ENCODE data around the gene KDM6A.
"Not testable (repeated sequence)": the region's sequence is repeated elsewhere in the genome, so short reads cannot be mapped to it uniquely, and the experiment has no call there.

The KDM6A gene

DNA sequence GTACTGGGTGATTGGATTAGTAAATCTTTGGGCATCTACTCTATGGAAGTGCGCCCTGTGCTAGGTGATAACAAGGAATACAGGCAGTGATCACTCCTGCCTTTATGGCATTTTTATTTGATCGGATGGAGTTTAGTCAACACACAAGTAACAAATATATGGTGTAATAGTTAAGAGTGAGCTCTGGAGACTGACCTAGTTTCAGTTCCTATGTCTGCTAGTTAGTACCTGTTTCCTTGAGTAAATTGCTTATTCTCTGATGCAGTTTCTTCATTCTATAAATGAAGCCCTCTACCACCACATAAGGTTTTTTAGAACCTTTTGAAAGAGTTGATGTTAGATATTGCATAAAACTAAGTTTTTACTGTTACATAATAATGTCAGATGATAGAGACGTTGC, 134.6 kb downstream of the KDM6A start:
- no peak for DNase-seq (ENCODE audit: low spot score)

DNA sequence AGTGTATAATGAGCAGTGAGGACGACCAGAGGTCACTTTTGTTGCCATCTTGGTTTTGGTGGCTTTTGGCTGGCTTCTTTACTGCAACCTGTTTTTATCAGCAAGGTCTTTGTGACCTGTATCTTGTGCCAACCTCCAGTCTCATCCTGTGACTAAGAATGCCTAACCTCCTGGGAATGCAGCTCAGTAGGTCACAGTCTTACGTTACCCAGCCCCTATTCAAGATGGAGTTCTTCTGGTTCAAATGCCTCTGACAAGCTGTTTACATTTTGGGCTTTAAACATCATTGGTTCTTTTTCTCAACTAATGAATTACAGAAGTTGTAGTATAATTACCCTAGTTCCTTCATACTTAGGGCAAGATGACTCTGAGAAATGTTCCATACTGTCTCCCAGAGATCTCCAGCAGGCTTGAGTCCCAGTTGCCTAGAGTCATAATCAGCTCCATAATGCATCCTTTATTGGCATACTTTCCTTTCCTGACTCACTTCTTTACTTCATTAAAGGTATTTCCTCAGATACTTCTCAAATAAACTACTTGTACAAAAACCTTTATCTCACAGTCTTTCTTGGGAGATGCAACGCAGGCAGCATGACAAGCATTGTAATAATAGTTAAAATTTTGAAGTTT, 136.5 kb downstream of the KDM6A start:
- DNase-seq (ENCODE audit: low spot score), result no peak

GRCh38 chrX:45011131-45011530, 138.1 kb downstream of the KDM6A start:
- DNase-seq (ENCODE audit: low spot score), result no peak

DNA sequence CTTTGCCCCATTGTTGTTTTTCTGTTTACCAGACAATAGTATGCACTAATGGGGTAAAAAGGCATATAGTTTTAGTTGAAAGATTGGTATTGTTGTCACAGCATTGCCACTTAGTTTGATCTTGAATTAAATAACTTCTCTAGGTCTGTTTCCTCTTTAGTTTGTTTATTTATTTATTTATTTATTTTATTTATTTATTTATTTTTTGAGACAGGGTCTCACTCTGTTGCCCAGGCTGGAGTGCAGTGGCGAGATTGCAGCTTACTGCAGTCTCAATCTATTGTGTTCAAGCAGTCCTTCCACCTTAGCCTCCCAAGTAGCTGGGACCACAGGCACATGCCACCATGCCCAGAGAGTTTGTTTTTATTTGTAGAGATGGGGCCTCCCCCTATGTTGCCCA, 138.6 kb downstream of the KDM6A start:
- no peak for DNase-seq (ENCODE audit: low spot score)

DNA sequence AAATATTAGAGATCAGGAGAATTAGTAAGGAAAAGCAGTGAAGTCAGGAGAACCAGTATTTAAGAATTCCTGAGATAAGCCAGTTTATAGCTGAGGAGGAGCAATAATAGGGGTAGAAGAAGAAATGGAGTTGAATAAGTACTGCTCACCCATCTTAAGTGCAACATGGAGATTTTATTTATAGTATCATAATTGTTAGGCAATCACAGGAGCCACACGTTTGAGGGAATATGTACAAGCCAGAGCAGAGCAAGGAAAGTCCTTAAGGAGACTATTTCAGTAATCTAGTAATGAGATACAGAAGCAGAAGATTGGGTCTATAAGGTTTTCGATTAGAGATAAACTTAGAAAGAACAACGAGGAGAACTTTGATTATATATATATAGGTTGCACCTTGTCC, 145.0 kb downstream of the KDM6A start:
- no peak for DNase-seq (ENCODE audit: low spot score)

DNA sequence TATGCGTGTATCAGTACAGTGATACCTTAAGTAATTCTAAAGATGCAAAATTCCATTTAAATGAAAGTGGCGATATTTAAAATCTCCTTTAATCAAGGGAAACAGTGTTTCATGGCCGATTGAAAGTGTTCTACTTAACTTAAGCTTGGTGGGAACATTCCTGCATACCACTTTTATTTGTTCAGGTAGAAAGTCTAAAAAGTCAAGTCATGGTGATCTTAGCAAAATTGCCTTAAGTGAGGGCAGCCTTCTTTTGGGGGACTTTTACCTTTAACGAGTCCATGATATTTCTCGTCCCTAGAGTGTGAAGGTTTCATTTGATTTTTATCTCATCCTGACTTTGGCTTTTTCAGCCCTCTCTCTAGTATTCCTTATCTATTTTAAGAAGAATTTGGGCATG, 149.2 kb downstream of the KDM6A start:
- DNase-seq (ENCODE audit: low spot score), result peak; percentile 51

GRCh38 chrX:45024501-45024900, 151.5 kb downstream of the KDM6A start:
- DNase-seq (ENCODE audit: low spot score), result no peak

GRCh38 chrX:45026036-45026435, 153.0 kb downstream of the KDM6A start:
- no peak for DNase-seq (ENCODE audit: low spot score)

- no peak for DNase-seq (ENCODE audit: low spot score)
Observed at GRCh38 chrX:45031830-45032378, 158.9 kb downstream of the KDM6A start.

GRCh38 chrX:45035071-45035470, 162.1 kb downstream of the KDM6A start:
- no peak for DNase-seq (ENCODE audit: low spot score)

- DNase-seq (ENCODE audit: low spot score), result no peak
Observed at GRCh38 chrX:45036161-45036560, 163.2 kb downstream of the KDM6A start.

DNA sequence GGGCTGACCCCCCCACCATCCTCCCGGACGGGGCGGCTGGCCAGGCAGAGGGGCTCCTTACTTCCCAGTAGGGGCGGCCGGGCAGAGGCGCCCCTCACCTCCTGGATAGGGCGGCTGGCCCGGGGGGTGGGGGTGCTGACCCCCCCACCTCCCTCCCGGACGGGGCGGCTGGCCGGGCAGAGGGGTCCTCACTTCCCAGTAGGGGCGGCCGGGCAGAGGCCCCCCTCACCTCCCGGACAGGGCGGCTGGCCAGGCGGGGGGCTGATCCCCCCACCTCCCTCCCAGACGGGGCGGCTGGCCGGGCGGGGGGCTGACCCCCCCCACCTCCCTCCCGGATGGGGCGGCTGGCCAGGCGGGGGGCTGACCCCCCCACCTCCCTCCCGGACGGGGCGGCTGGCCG, 167.1 kb downstream of the KDM6A start:
- DNase-seq (ENCODE audit: low spot score), result not testable (repeated sequence)

- DNase-seq (ENCODE audit: low spot score), result no peak
Observed at GRCh38 chrX:45046417-45046816, 173.4 kb downstream of the KDM6A start.

DNA sequence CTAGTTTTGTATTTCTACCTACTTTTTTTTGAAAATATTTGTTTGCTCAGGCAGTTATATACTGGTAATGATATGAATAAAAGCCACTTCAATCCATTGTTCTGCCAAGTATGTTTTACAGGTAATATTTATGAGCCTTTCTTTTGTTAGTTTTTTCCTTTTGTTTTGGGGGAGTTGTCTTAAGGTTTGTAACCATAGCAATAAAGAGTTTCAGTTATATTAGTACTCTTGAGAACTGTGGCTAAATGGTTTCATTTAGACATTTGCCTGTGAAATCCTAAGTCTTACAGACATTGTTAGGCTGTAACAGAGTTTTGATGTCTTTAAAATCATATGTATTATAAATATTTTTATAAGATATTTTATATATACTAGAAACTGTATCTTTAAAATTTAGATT, 177.6 kb downstream of the KDM6A start:
- DNase-seq (ENCODE audit: low spot score), result no peak

DNA sequence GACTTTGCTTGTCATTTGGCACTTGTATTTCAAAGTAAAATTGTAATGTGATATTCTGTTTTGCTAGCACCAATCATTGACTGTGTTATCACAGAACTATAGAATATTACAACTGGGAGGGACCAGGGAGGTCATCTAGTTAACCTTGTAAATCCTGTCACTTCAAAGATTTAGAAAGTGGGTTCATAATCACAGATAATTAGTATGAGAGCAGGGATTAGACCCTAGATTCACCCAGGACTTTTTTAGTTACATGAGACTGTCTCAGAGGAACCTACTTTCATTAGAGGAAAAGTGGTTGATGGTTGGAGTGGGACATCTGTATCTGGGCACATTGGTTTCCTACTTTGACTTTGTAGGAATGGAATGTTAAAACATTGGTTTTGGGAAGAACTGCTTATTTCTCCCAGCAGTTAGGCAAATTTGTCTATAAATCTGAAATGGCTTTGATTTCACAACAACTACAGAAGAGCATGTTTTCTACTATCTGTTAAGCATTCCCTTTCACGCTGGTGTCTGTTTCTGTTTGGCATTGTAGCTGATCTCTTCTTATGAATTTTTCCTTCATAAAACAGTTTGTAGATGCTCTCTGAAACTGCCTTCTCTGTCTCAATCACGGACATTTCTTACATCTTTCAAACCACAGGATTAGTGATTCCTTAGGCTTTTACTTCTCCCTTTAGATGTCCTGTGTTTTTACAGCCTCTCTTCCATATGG, 183.6 kb downstream of the KDM6A start:
- no peak for DNase-seq (ENCODE audit: low spot score)

DNA sequence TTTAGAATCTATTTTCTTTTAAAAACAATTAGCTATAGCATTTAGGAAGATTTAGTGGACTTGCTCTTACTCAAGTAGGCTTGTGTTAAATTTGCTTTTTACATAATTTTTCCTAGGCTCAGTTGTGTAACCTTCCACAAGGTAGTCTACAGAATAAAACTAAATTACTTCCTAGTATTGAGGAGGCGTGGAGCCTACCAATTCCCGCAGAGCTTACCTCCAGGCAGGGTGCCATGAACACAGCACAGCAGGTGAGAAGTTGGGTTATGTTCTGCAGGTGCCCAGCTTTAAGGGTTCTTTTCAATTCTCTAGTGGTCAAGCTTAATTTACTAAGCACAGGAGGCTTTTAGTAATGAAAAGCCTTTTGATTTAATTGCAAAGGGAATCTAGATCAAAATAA, 186.9 kb downstream of the KDM6A start:
- DNase-seq (ENCODE audit: low spot score), result not testable (repeated sequence)

GRCh38 chrX:45063319-45064095, 190.5 kb downstream of the KDM6A start:
- DNase-seq (ENCODE audit: low spot score), result no peak

- DNase-seq (ENCODE audit: low spot score), result peak; percentile 34
Observed at GRCh38 chrX:45068569-45068968, 195.6 kb downstream of the KDM6A start.

DNA sequence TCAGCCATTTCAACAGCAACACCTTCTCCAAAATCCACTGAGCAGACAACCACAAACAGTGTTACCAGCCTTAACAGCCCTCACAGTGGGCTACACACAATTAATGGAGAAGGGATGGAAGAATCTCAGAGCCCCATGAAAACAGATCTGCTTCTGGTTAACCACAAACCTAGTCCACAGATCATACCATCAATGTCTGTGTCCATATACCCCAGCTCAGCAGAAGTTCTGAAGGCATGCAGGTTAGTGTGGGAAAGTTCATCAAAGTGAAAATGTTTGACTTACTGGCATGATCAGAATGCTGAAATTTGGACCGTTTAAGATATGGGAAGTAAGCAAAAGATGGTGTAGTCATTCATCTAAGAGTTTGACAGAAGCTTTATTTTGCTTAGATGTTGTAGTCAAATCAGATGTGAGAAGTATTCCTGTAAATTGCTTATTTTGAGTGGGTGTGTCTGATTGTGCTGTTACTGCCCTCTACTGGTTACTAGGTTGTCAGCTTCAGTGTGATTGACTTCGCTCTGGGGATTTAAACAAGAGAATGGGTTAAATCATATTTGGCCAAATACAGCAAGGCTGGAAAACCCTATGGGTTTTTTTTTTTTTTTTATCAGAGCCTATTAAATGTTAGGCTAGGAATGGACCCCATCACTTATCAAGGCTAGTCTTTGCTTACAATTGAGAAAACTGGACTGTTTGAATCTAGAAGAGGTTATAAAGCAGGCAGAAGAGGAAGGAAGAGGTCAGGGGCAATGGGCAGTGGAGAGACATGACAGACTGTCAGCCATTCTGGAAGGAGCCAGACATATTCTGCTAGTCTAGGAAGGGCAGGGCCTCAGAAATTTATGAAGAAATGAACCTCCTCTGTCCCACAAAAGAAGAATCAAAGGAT, 197.4 kb downstream of the KDM6A start:
- DNase-seq (ENCODE audit: low spot score), result peak; percentile 73

GRCh38 chrX:45073011-45073410, 200.0 kb downstream of the KDM6A start:
- DNase-seq (ENCODE audit: low spot score), result not testable (repeated sequence)

DNA sequence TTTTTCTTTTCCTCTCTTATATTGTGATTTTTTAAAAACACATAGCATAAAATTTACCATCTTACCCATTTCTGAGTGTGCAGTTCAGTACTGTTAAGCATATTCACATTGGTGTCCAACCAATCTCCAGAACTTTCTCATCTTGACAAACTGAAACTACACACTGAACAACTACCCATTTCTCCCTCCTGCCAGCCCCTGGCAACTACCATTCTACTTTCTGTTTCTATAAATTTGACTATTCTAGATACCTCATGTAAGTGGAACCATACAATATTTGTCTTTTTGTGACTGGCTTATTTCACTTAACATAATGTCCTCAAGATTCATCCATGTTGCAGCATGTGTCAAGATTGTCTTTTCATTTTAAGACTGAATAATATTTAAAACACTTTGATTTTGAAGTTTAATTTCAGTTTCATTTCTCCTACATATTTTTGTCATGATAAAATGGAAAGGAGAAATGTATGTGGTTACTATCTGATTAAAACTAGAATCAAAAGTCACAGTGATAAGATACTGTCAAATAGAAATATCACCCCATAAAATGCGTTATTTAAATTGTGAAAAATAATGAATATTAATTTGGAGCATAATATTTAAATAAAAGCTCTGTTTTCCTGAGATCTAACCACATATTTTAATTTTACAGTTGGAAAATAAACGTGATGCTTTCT, 204.9 kb downstream of the KDM6A start:
- no peak for DNase-seq (ENCODE audit: low spot score)
